Right lobe of liver (tissue), 6 donors: Measurements from ENCODE around the gene SVEP1. TPM values are rescaled to one million over a fixed set of nuclear protein-coding genes. Genes with fewer than 3 reads are reported as not detected.

Experiments
- ATAC-seq, 4 donors: fragments of 200-7000 bp; cut with Tn5 transposase; one replicate each; pipeline ENCODE4 v1.9.1; 2020; ENCODE audit warnings: mild to moderate bottlenecking in 4 of 4, moderate library complexity in 4 of 4
- DNase-seq, 3 donors: peaks; one replicate each; pipeline ENCODE4 v3.0.0-alpha.2; 2020
- H3K27ac ChIP-seq, 3 donors: fragments of 200-600 bp; one replicate each; pipeline ENCODE4 v1.8.0; 2022
- H3K27me3 ChIP-seq, 2 donors: fragments of 200-600 bp; one replicate each; pipeline ENCODE4 v1.8.0; 2022
- H3K36me3 ChIP-seq, 4 donors: fragments of 200-600 bp; sonication (generic) in 1 of 4; one replicate each; pipeline versions ENCODE4 v1.5.1 to v1.8.0; 2017 to 2022; ENCODE audit warnings: control low read depth in 1 of 4
- H3K4me1 ChIP-seq, 4 donors: fragments of 200-600 bp; sonication (generic) in 1 of 4; one replicate each; pipeline versions ENCODE4 v1.5.1 to v1.8.0; 2017 to 2022; ENCODE audit warnings: control low read depth in 1 of 4
- H3K4me3 ChIP-seq, 3 donors: fragments of 200-600 bp; one replicate each; pipeline ENCODE4 v1.8.0; 2022
- H3K9me3 ChIP-seq, 4 donors: fragments of 200-600 bp; sonication (generic) in 1 of 4; one replicate each; pipeline versions ENCODE4 v1.5.1 to v1.8.0; 2017 to 2022; ENCODE audit warnings: control low read depth in 1 of 4
- POLR2A ChIP-seq: fragments of 450-650 bp; IDR thresholded peaks from one replicate; pipeline ENCODE4 v1.6.1; 2017; ENCODE audit warnings: antibody characterized with exemption, mild to moderate bottlenecking
- WGBS: methylation state at CpG from one replicate; pipeline ENCODE4 v1.1.6; 2018; ENCODE audit warnings: low coverage, low lambda C conversion rate; ENCODE audit not compliant: insufficient coverage; ENCODE audit errors: missing lambda C conversion rate; 5-methylcytosine and 5-hydroxymethylcytosine counted together
- intact Hi-C, 2 donors: fragments of 100-400 bp; cut with DNase I; formaldehyde crosslinking; loops; one replicate each; pipeline versions ENCODE4 v1.11.2 to v1.14.1; 2022
- long read RNA-seq: library from polyadenylated mRNA; unstranded; transcript quantifications from one replicate; pipeline ENCODE4 v2.0.0, GENCODE V29; 2019
- total RNA-seq, 6 experiments: library from RNA; depleted of rRNA in 2 of 6; stranded (reverse); fragments of >200 nt in 2 of 6; fragmentation: NEBNext Ultra II Directional in 3 of 6; extraction: Animal tissue kit (Norgen Biotek cat#: 25700) in 3 of 6; gene quantifications; one replicate each; pipeline versions ENCODE4 v1.1.0 to v1.2.4, GENCODE V29; 2016 to 2023
- TF ChIP-seq, protein P1 (sequence below), 4 donors: fragments of 200-600 bp in 3 of 4; fragments of 450-650 bp in 1 of 4; IDR thresholded peaks; one replicate each; pipeline versions ENCODE4 v1.5.1 to v1.8.0; 2016 to 2022; ENCODE audit warnings: antibody characterized with exemption in 4 of 4, mild to moderate bottlenecking in 2 of 4
- donor health status: DM: no; HTN: yes; CAD: no.
- donor health status: DM: no; HTN: no; CAD: no.
- donor health status: DM: no; HTN: no; CAD: no.
- donor health status: DM: no; HTN: yes; CAD: no.
- donor health status: DM: no; HTN: yes; CAD: no.

Gene SVEP1
- total RNA-seq: 1 to 10 TPM; 1.6 to 7.8 (median 4.6) TPM
- long read RNA-seq: 0 reads

GRCh38 chr9:110579034-110579861, at the start of gene SVEP1:
SVEP1 (minus strand) TSS chr9:110579741; CDS start chr9:110579543, 198 bp downstream.
- ATAC-seq: peak; percentile 43 to 64 (median 59)
- 6% methylated on average over 33 of the region's 89 CpGs for WGBS
- Histone ChIP-seq H3K36me3 (no peaks in the 10 kb centered on the region), H3K27me3 (peaks cover 0 to 14% of the 10 kb centered on the region in 2 donors), H3K9me3 (no peaks in the 10 kb centered on the region), H3K27ac (peak within 1 kb of the TSS in 2 of 3 donors; percentile 6 to 45), H3K4me3 (peak within 1 kb of the TSS; percentile 25 to 45 (median 37)), H3K4me1 (peaks cover 0 to 7% (median 0%) of the 10 kb centered on the region in 4 donors)
- intact Hi-C loops: no loop called here
- peak in 1 of 3 donors; percentile 46 for DNase-seq
- TF ChIP-seq, protein P1, sequence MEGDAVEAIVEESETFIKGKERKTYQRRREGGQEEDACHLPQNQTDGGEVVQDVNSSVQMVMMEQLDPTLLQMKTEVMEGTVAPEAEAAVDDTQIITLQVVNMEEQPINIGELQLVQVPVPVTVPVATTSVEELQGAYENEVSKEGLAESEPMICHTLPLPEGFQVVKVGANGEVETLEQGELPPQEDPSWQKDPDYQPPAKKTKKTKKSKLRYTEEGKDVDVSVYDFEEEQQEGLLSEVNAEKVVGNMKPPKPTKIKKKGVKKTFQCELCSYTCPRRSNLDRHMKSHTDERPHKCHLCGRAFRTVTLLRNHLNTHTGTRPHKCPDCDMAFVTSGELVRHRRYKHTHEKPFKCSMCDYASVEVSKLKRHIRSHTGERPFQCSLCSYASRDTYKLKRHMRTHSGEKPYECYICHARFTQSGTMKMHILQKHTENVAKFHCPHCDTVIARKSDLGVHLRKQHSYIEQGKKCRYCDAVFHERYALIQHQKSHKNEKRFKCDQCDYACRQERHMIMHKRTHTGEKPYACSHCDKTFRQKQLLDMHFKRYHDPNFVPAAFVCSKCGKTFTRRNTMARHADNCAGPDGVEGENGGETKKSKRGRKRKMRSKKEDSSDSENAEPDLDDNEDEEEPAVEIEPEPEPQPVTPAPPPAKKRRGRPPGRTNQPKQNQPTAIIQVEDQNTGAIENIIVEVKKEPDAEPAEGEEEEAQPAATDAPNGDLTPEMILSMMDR (IDR thresholded peaks at IDR 0.05): no peak
- peak; percentile 14 for TF ChIP-seq POLR2A

- intact Hi-C loops: no loop called here
- H3K4me1 ChIP-seq: no peaks in the 10 kb centered on the region
- no peak for TF ChIP-seq POLR2A
- TF ChIP-seq, protein P1 (IDR thresholded peaks at IDR 0.05): no peak
- WGBS: 54% methylated on average over 9 of the region's 9 CpGs
- no peaks in the 10 kb centered on the region for H3K36me3 ChIP-seq
- H3K4me3 ChIP-seq: no peak overlapping the region
- no peaks in the 10 kb centered on the region for H3K9me3 ChIP-seq
- ATAC-seq (no peak), DNase-seq (no peak)
- H3K27me3 ChIP-seq: no peaks in the 10 kb centered on the region
- H3K27ac ChIP-seq: no peak overlapping the region
Measured at GRCh38 chr9:110626101-110626829, 46.7 kb upstream of the SVEP1 start.

GRCh38 chr9:110623462-110624025, 44.0 kb upstream of the SVEP1 start:
- TF ChIP-seq, protein P1 (IDR thresholded peaks at IDR 0.05): peak; percentile 64 to 77 (median 74)
- TF ChIP-seq POLR2A: no peak
- ATAC-seq (peak; percentile 86 to 95 (median 89)), DNase-seq (no peak)
- WGBS: 14% methylated on average over 3 of the region's 3 CpGs
- no peaks in the 10 kb centered on the region for H3K4me1 ChIP-seq
- intact Hi-C loops: no loop called here
- no peak overlapping the region for H3K27ac ChIP-seq
- no peaks in the 10 kb centered on the region for H3K27me3 ChIP-seq
- H3K9me3 ChIP-seq: no peaks in the 10 kb centered on the region
- H3K4me3 ChIP-seq: no peak overlapping the region
- no peaks in the 10 kb centered on the region for H3K36me3 ChIP-seq

- no peak overlapping the region for H3K27ac ChIP-seq
- 66% methylated on average over 2 of the region's 2 CpGs for WGBS
- no peak overlapping the region for H3K4me3 ChIP-seq
- no peaks in the 10 kb centered on the region for H3K4me1 ChIP-seq
- H3K36me3 ChIP-seq: no peaks in the 10 kb centered on the region
- no peaks in the 10 kb centered on the region for H3K9me3 ChIP-seq
- intact Hi-C loops: no loop called here
- DNase-seq (no peak), ATAC-seq (no peak)
- TF ChIP-seq, protein P1 (IDR thresholded peaks at IDR 0.05): no peak
- TF ChIP-seq POLR2A: no peak
- H3K27me3 ChIP-seq: no peaks in the 10 kb centered on the region
Measured at GRCh38 chr9:110622368-110622767, 42.8 kb upstream of the SVEP1 start.
